CD4-positive, alpha-beta T cell treated with Interleukin-17A for 4 hours (primary cell): ENCODE data around the gene EIF2A.
"Not testable (repeated sequence)": the region's sequence is repeated elsewhere in the genome, so short reads cannot be mapped to it uniquely, and the experiment has no call there.

Source experiments
- DNase-seq: peaks from one replicate; pipeline ENCODE4 v3.0.0-alpha.2; 2020; ENCODE audit warnings: mixed read lengths

Gene EIF2A

GRCh38 chr3:150544041-150544440 is 2.5 kb upstream of the EIF2A start:
- no peak for DNase-seq

GRCh38 chr3:150544726-150545125 is 1.9 kb upstream of the EIF2A start:
- DNase-seq = no peak

- peak; percentile 60 for DNase-seq
Measured at GRCh38 chr3:150545419-150546225, 965 bp upstream of the EIF2A start.

- no peak for DNase-seq
Measured at GRCh38 chr3:150547045-150547741, 606 bp downstream of the EIF2A start.

GRCh38 chr3:150555859-150556436 is 9.4 kb downstream of the EIF2A start:
- no peak for DNase-seq

GRCh38 chr3:150556792-150557191 is 10.2 kb downstream of the EIF2A start:
- no peak for DNase-seq

- DNase-seq = no peak
Measured at GRCh38 chr3:150557725-150558124, 11.1 kb downstream of the EIF2A start.

GRCh38 chr3:150564243-150564642 is 17.7 kb downstream of the EIF2A start:
- DNase-seq = no peak

- DNase-seq = no peak
Measured at GRCh38 chr3:150567328-150567727, 20.7 kb downstream of the EIF2A start.

GRCh38 chr3:150577855-150578254 is 31.3 kb downstream of the EIF2A start:
- no peak for DNase-seq

GRCh38 chr3:150581174-150581573 is 34.6 kb downstream of the EIF2A start:
- no peak for DNase-seq

GRCh38 chr3:150582620-150583019 is 36.0 kb downstream of the EIF2A start:
- no peak for DNase-seq

- DNase-seq = no peak
Measured at GRCh38 chr3:150583028-150583427, 36.4 kb downstream of the EIF2A start.

- no peak for DNase-seq
Measured at GRCh38 chr3:150588027-150588830, 41.6 kb downstream of the EIF2A start.

GRCh38 chr3:150589759-150590158 is 43.2 kb downstream of the EIF2A start:
- DNase-seq = no peak

- DNase-seq = no peak
Measured at GRCh38 chr3:150594150-150594549, 47.6 kb downstream of the EIF2A start.

GRCh38 chr3:150597646-150598045 is 51.1 kb downstream of the EIF2A start:
- DNase-seq = no peak

- DNase-seq = no peak
Measured at GRCh38 chr3:150599611-150600297, 53.2 kb downstream of the EIF2A start.

- not testable (repeated sequence) for DNase-seq
Measured at GRCh38 chr3:150600647-150601530, 54.3 kb downstream of the EIF2A start.

- DNase-seq = no peak
Measured at GRCh38 chr3:150602426-150603152, 56.0 kb downstream of the EIF2A start.
